HepG2 (cell line): Measurements from ENCODE around the gene SGMS1. TPM values are rescaled to one million over a fixed set of nuclear protein-coding genes. Genes with fewer than 3 reads are reported as not detected.

Source experiments
- CCAR2 ChIP-seq: fragments of 200-400 bp; formaldehyde crosslinking; optimal IDR thresholded peaks from 2 replicates; pipeline ENCODE3; 2018; ENCODE audit warnings: low read depth, mild to moderate bottlenecking, low read length, moderate library complexity
- CEBPG ChIP-seq: IDR thresholded peaks from 2 replicates; pipeline ENCODE4 v1.6.1; 2016
- ESRRA ChIP-seq: sonication (generic); formaldehyde crosslinking; IDR thresholded peaks from 2 replicates; pipeline ENCODE4 v1.5.1; 2020; ENCODE audit warnings: mild to moderate bottlenecking, low read depth, missing genetic modification reagents
- FOXK2 ChIP-seq: fragments of 450-650 bp; IDR thresholded peaks from 2 replicates; pipeline ENCODE4 v1.6.1; 2016
- TAF15 ChIP-seq: fragments of 200-400 bp; formaldehyde crosslinking; IDR thresholded peaks from one replicate; pipeline ENCODE4 v1.6.1; 2018; ENCODE audit warnings: mild to moderate bottlenecking, low read depth, low read length; ENCODE audit not compliant: poor library complexity, severe bottlenecking
- TARDBP ChIP-seq: sonication (generic); formaldehyde crosslinking; IDR thresholded peaks from 2 replicates; pipeline ENCODE4 v1.8.0; 2022; ENCODE audit warnings: mild to moderate bottlenecking, missing genetic modification reagents
- ZGPAT ChIP-seq: IDR thresholded peaks from 2 replicates; pipeline ENCODE4 v1.6.1; 2016; ENCODE audit warnings: mild to moderate bottlenecking
- ZNF205 ChIP-seq: IDR thresholded peaks from 2 replicates; pipeline ENCODE4 v1.6.1; 2018; ENCODE audit warnings: missing biosample characterization, missing genetic modification reagents
- ZNF263 ChIP-seq: sonication (generic); formaldehyde crosslinking; IDR thresholded peaks from 2 replicates; pipeline ENCODE4 v1.4.0; 2020; ENCODE audit warnings: missing genetic modification reagents
- ZNF652 ChIP-seq: IDR thresholded peaks from 2 replicates; pipeline ENCODE4 v1.6.1; 2016; ENCODE audit warnings: low read depth, borderline replicate concordance
- ZNF703 ChIP-seq: sonication (generic); formaldehyde crosslinking; IDR thresholded peaks from 2 replicates; pipeline ENCODE4 v1.5.1; 2020; ENCODE audit warnings: missing genetic modification reagents, mild to moderate bottlenecking, moderate library complexity, borderline replicate concordance
- polyA plus RNA-seq, 8 experiments: library from polyadenylated mRNA; depleted of rRNA in 3 of 8; stranded (reverse) in 7 of 8; unstranded in 1 of 8; fragments of >200 nt; fragmentation: Illumina TruSeq in 4 of 8; extraction: Trizol in 4 of 8; gene quantifications; 2 replicates each; pipeline versions ENCODE4 v1.2.1 to v1.2.3, GENCODE V29; 2011 to 2016; ENCODE audit warnings: low read depth in 4 of 8, missing spikeins in 1 of 8, mixed read lengths in 1 of 8; ENCODE audit not compliant: insufficient read depth in 1 of 8
- total RNA-seq, 5 experiments: library from RNA; depleted of rRNA; stranded (reverse); fragments of >200 nt; fragmentation: Illumina TruSeq; extraction: Trizol; gene quantifications; 2 replicates each; pipeline ENCODE4 v1.2.3, GENCODE V29; 2016; ENCODE audit warnings: low read depth in 1 of 5
- TF ChIP-seq, protein P1 (sequence below): sonication (generic); formaldehyde crosslinking; IDR thresholded peaks from 2 replicates; pipeline ENCODE4 v1.4.0; 2020; ENCODE audit warnings: mild to moderate bottlenecking, missing genetic modification reagents
- TF ChIP-seq, protein P2 (sequence below): sonication (generic); formaldehyde crosslinking; IDR thresholded peaks from 2 replicates; pipeline ENCODE4 v1.4.0; 2020; ENCODE audit warnings: missing genetic modification reagents, borderline replicate concordance
- TF ChIP-seq, protein P3 (sequence below): IDR thresholded peaks from 2 replicates; pipeline ENCODE4 v1.6.1; 2012; ENCODE audit warnings: low read depth, low read length, improper control_type of control experiment
- TF ChIP-seq, protein P4 (sequence below): IDR thresholded peaks from 2 replicates; pipeline ENCODE4 v1.6.1; 2016; ENCODE audit warnings: missing compliant biosample characterization, missing genetic modification reagents, borderline replicate concordance

Gene SGMS1
- total and polyA plus RNA-seq, 2 of the 13 experiments (the other 11 are each of a cell fraction or from before 2014, with no cell fraction given) = 6.5 to 15.1 TPM

- TF ChIP-seq FOXK2 (peak; percentile 53; the same call in 1 of the 2 replicates), ZNF652 (CRISPR knock-in tag) (peak; percentile 81), ZNF703 (CRISPR knock-in tag) (no peak), CCAR2 (no peak), CEBPG (CRISPR knock-in tag) (0 out of 2 replicates have a peak, but pooled peaks have one; percentile 15), TARDBP (CRISPR knock-in tag) (peak; percentile 46; the same call in 1 of the 2 replicates), TAF15 (no peak), ZNF263 (CRISPR knock-in tag) (peak; percentile 84), ZNF205 (CRISPR knock-in tag) (0 out of 2 replicates have a peak, but pooled peaks have one; percentile 21), ZGPAT (0 out of 2 replicates have a peak, but pooled peaks have one; percentile 51), ESRRA (CRISPR knock-in tag) (peak; percentile 55; the same call in 1 of the 2 replicates)
- TF ChIP-seq, protein P1, sequence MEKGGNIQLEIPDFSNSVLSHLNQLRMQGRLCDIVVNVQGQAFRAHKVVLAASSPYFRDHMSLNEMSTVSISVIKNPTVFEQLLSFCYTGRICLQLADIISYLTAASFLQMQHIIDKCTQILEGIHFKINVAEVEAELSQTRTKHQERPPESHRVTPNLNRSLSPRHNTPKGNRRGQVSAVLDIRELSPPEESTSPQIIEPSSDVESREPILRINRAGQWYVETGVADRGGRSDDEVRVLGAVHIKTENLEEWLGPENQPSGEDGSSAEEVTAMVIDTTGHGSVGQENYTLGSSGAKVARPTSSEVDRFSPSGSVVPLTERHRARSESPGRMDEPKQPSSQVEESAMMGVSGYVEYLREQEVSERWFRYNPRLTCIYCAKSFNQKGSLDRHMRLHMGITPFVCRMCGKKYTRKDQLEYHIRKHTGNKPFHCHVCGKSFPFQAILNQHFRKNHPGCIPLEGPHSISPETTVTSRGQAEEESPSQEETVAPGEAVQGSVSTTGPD = 0 out of 2 replicates have a peak, but pooled peaks have one; percentile 39
- TF ChIP-seq, protein P2, sequence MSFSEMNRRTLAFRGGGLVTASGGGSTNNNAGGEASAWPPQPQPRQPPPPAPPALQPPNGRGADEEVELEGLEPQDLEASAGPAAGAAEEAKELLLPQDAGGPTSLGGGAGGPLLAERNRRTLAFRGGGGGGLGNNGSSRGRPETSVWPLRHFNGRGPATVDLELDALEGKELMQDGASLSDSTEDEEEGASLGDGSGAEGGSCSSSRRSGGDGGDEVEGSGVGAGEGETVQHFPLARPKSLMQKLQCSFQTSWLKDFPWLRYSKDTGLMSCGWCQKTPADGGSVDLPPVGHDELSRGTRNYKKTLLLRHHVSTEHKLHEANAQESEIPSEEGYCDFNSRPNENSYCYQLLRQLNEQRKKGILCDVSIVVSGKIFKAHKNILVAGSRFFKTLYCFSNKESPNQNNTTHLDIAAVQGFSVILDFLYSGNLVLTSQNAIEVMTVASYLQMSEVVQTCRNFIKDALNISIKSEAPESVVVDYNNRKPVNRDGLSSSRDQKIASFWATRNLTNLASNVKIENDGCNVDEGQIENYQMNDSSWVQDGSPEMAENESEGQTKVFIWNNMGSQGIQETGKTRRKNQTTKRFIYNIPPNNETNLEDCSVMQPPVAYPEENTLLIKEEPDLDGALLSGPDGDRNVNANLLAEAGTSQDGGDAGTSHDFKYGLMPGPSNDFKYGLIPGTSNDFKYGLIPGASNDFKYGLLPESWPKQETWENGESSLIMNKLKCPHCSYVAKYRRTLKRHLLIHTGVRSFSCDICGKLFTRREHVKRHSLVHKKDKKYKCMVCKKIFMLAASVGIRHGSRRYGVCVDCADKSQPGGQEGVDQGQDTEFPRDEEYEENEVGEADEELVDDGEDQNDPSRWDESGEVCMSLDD (CRISPR knock-in tag) = no peak
- TF ChIP-seq, protein P3, sequence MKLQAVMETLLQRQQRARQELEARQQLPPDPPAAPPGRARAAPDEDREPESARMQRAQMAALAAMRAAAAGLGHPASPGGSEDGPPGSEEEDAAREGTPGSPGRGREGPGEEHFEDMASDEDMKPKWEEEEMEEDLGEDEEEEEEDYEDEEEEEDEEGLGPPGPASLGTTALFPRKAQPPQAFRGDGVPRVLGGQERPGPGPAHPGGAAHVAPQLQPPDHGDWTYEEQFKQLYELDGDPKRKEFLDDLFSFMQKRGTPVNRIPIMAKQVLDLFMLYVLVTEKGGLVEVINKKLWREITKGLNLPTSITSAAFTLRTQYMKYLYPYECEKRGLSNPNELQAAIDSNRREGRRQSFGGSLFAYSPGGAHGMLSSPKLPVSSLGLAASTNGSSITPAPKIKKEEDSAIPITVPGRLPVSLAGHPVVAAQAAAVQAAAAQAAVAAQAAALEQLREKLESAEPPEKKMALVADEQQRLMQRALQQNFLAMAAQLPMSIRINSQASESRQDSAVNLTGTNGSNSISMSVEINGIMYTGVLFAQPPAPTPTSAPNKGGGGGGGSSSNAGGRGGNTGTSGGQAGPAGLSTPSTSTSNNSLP = peak; percentile 59; the same call in 1 of the 2 replicates
- TF ChIP-seq, protein P4, sequence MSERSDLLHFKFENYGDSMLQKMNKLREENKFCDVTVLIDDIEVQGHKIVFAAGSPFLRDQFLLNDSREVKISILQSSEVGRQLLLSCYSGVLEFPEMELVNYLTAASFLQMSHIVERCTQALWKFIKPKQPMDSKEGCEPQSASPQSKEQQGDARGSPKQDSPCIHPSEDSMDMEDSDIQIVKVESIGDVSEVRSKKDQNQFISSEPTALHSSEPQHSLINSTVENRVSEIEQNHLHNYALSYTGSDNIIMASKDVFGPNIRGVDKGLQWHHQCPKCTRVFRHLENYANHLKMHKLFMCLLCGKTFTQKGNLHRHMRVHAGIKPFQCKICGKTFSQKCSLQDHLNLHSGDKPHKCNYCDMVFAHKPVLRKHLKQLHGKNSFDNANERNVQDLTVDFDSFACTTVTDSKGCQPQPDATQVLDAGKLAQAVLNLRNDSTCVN (CRISPR knock-in tag) = peak; percentile 40; the same call in 1 of the 2 replicates
Measured at GRCh38 chr10:50538555-50539398, 85.0 kb downstream of the SGMS1 start (continued).
